CD1c-positive myeloid dendritic cell (primary cell): ENCODE measurements around the gene UNC13B.
"Not testable (repeated sequence)": the region's sequence is repeated elsewhere in the genome, so short reads cannot be mapped to it uniquely, and the experiment has no call there.

ENCODE experiments used
- DNase-seq: peaks from one replicate; pipeline ENCODE4 v3.0.0-alpha.2; 2016; ENCODE audit errors: extremely low spot score

Gene UNC13B

DNA sequence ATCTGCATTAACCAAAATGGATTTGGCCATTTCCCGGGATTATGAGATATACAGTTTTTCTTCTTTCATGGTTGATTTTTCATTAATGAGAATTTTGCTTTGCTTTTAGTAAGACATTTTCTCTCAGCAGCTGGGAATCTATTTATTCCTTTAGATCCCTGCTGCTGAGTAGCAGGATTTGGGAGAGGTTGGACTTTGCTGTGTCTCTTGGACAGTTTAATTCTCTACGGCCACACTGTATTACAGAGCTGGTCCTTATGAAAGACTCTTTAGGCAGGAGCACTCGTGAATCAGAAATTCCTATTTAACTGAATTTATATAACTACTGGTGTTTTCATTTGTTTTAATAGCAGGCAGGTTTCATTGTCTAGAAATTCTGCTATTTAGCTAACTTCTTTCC is 1.6 kb downstream of the UNC13B start:
- DNase-seq = no peak

- DNase-seq = no peak
Observed at GRCh38 chr9:35164711-35165110, 2.9 kb downstream of the UNC13B start.

GRCh38 chr9:35167429-35167828 is 5.6 kb downstream of the UNC13B start:
- DNase-seq = not testable (repeated sequence)

- DNase-seq = no peak
Observed at GRCh38 chr9:35168963-35169362, 7.2 kb downstream of the UNC13B start.

DNA sequence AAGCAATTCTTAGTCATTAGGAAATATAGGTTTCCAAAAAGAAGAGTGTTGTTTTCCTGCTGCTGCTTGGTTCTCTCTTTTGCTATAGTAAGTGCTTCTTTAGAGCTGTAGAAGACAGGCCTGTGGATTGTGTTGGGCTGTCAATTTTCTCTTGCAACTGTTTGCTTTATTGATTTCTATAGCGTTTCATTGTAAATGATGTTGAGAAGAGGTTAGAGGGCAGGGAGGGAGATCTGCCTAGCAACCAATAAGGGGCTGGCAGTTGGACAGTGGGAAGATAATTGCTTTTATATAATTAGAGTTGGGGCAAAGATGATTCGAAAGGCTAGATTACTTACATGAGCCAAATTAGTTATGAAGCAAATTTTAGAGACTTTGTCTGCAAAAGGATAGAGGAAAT is 11.1 kb downstream of the UNC13B start:
- DNase-seq = no peak

- DNase-seq = no peak
Observed at GRCh38 chr9:35177520-35177919, 15.7 kb downstream of the UNC13B start.

- DNase-seq = no peak
Observed at GRCh38 chr9:35179347-35180280, 17.8 kb downstream of the UNC13B start.

DNA sequence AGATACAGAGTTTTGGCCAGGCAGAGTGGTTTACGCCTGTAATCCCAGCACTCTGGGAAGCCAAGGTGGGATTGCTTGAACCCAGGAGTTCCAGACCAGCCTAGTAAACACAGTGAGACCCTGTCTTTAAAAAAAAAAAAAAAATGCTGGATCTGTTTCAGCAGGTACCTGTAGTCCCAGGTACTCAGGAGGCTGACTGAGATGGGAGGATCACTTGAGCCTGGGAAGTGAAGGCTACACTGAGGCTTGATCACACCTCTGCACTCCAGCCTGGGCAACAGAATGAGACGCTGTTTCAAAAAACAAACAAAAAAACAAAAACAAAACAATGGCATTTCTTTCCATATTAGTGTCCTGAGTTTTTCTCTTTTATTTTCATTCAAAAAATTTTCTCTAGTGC is 19.0 kb downstream of the UNC13B start:
- no peak for DNase-seq

DNA sequence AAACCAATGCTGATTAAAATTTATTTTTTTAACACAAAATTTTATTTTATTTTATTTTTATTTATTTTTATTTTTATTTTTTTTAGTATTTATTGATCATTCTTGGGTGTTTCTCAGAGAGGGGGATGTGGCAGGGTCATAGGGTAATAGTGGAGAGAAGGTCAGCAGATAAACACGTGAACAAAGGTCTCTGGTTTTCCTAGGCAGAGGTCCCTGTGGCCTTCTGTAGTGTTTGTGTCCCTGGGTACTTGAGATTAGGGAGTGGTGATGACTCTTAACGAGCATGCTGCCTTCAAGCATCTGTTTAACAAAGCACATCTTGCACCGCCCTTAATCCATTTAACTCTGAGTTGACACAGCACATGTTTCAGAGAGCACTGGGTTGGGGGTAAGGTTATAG is 20.6 kb downstream of the UNC13B start:
- not testable (repeated sequence) for DNase-seq

DNA sequence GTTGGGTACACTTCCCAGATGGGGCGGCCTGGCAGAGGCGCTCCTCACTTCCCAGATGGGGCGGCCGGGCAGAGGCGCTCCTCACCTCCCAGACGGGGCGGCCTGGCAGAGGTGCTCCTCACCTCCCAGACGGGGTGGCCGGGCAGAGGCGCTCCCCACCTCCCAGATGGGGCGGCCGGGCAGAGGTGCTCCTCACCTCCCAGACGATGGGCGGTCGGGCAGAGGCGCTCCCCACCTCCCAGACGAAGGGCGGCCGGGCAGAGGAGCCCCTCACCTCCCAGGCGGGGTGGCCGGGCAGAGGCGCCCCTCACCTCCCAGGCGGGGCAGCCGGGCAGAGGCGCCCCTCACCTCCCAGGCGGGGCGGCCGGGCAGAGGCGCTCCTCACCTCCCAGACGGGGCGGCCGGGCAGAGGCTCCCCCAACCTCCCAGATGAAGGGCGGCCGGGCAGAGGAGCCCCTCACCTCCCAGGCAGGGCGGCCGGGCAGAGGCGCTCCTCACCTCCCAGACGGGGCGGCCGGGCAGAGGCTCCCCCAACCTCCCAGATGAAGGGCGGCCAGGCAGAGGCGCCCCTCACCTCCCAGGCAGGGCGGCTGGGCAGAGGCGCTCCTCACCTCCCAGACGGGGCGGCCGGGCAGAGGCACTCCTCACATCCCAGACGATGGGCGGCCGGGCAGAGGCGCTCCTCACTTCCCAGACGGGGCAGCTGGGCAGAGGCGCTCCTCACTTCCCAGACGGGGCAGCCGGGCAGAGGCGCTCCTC is 21.4 kb downstream of the UNC13B start:
- not testable (repeated sequence) for DNase-seq

GRCh38 chr9:35183755-35184480 is 22.1 kb downstream of the UNC13B start:
- DNase-seq = not testable (repeated sequence)

GRCh38 chr9:35186524-35186923 is 24.7 kb downstream of the UNC13B start:
- no peak for DNase-seq

- no peak for DNase-seq
Observed at GRCh38 chr9:35190203-35190602, 28.4 kb downstream of the UNC13B start.

- no peak for DNase-seq
Observed at GRCh38 chr9:35191105-35191504, 29.3 kb downstream of the UNC13B start.

GRCh38 chr9:35193762-35194161 is 32.0 kb downstream of the UNC13B start:
- DNase-seq = no peak

DNA sequence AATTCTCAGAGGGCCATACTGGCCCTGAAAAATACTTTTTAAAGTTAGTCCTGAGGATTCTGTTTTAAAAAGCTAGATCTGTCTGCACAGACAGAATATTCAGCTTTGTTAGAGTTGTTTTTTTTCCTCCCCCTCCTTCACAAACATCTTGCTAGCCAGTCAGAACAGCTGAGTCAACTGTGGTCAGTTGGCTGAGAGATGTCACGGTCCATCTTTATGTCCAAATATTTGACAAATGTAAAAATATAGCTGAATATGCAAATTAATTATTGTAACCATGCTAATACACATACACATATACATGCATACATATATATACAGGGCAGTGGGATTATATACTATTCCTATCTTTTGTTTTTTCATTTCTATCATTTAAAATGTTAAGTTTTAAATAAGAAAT is 33.9 kb downstream of the UNC13B start:
- no peak for DNase-seq

- no peak for DNase-seq
Observed at GRCh38 chr9:35198191-35198590, 36.4 kb downstream of the UNC13B start.

DNA sequence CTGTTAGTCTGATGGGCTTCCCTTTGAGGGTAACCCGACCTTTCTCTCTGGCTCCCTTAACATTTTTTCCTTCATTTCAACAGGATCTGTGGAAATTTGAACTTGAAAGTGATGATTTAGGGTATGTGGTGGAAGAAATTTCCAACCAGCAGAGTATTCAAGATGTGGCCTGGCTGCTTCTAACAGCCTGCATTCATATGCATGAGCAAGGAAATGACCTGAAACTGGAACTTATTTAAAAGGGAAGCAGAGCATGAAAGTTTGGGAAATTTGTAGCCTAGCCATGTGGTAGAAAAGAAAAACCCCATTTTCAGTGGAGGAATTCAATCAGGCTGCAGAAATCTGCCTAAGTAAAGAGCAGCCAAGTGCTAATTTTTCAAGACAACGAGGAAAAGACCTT is 41.7 kb downstream of the UNC13B start:
- DNase-seq = no peak

- no peak for DNase-seq
Observed at GRCh38 chr9:35205340-35205739, 43.5 kb downstream of the UNC13B start.

DNA sequence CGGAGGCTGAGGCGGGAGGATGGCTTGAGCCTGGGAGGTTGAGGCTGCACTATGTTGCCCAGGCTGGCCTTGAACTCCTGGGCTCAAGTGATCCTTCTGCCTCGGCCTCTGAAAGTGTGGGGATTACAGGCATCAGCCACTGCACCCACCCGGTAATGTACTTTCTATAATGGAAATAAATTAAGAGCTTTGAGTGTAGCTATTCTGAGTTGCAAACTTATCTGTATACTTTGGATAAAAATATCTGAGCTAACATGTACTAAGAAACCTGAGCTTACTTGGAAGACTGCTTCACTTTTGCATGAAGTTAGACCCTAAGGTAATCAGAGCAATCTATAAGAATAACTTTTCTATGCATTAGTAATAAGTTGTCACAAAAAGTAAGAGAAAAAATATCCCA is 50.0 kb downstream of the UNC13B start:
- DNase-seq = no peak

GRCh38 chr9:35220659-35221338 is 59.0 kb downstream of the UNC13B start:
- no peak for DNase-seq

DNA sequence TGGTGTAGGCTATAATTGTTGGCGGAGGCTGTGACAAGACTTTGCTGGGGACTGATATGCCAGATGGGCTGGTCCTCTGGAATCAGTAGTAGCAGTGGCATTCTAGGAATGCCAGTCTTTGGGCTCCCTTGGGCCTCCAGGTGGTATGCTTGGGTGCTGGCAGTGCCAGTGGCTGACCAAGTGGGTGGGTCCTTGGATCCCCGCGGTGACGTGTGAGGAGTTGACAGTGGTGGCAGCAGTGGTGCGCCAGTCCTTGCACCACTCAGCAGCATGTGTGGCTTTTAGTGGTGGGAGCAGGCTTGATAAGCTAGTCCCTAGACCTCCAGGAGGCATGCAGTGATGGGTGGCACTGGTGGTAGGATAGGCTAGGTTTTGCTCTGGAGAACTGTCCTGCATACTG is 63.9 kb downstream of the UNC13B start:
- DNase-seq = no peak
